Stimulated activated naive CD8-positive, alpha-beta T cell treated with anti-CD3 and anti-CD28 coated beads, Interleukin-15, Interleukin-2, amounts not matched to agents 100 ng/mL and 50 ng/mL, for 24 hours (primary cell): ENCODE measurements around the gene TMA7B.

ENCODE experiments used
- H3K27ac Mint-ChIP-seq: one replicate; pipeline ENCODE4 v1.8.0; 2021; ENCODE audit warnings: mild to moderate bottlenecking, mixed read lengths
- H3K27me3 Mint-ChIP-seq: one replicate; pipeline ENCODE4 v1.8.0; 2021; ENCODE audit warnings: mixed read lengths
- H3K36me3 Mint-ChIP-seq: one replicate; pipeline ENCODE4 v1.8.0; 2021; ENCODE audit warnings: low read depth, mixed read lengths
- H3K4me1 Mint-ChIP-seq: one replicate; pipeline ENCODE4 v1.8.0; 2021; ENCODE audit warnings: low read depth, mixed read lengths
- H3K4me3 Mint-ChIP-seq: one replicate; pipeline ENCODE4 v1.8.0; 2021; ENCODE audit warnings: mild to moderate bottlenecking, mixed read lengths
- H3K9me3 Mint-ChIP-seq: one replicate; pipeline ENCODE4 v1.8.0; 2021; ENCODE audit warnings: mixed read lengths

TMA7B gene

DNA sequence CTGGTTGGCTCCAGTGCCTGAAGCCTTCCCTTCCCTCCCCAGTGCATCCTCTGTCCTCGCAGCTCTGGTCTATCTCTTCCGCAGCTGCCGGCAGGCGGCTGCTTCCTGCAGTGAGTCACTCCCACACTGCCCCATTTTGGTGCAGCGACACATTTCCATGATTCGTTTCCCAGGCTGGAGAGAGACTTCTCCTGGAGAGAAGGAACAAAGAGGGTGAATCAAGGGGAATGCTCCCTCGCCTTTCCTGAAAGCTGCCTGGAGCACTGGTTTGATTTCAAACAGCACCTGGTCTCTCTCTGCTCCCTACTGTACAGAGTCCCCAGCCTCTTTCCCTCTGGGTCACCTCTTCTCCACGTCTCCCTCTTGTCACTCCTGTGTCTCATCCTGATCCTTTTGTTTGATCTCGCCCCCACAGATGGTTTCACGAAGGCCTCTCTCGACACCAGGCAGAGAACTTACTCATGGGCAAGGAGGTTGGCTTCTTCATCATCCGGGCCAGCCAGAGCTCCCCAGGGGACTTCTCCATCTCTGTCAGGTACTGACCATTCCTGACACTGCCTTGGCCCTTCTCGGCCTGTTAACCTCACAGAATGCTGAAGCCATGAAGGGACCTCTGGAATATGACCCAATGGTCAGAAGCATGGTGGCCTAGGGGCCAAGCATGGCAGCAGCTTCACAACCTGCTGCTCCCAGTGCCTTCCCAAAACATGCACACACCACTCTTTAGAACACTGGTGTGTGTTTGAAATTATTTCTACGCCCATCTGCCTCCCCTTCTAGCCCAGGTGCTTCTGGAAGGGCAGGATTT lies at the start of gene TMA7B:
Gene TMA7B, plus strand, starts transcription at position 758 of the 808 bp plus-strand sequence. CDS start 3,978 bp downstream, outside the sequence.
- peak within 1 kb of the TSS; percentile 51 for H3K4me3 Mint-ChIP-seq
- H3K27me3 Mint-ChIP-seq: no peaks in the 10 kb centered on the region
- peak within 1 kb of the TSS; percentile 82 for H3K27ac Mint-ChIP-seq
- no peaks in the 10 kb centered on the region for H3K9me3 Mint-ChIP-seq
- peaks cover 71% of the 10 kb centered on the region for H3K36me3 Mint-ChIP-seq
- H3K4me1 Mint-ChIP-seq: peaks cover 90% of the 10 kb centered on the region

DNA sequence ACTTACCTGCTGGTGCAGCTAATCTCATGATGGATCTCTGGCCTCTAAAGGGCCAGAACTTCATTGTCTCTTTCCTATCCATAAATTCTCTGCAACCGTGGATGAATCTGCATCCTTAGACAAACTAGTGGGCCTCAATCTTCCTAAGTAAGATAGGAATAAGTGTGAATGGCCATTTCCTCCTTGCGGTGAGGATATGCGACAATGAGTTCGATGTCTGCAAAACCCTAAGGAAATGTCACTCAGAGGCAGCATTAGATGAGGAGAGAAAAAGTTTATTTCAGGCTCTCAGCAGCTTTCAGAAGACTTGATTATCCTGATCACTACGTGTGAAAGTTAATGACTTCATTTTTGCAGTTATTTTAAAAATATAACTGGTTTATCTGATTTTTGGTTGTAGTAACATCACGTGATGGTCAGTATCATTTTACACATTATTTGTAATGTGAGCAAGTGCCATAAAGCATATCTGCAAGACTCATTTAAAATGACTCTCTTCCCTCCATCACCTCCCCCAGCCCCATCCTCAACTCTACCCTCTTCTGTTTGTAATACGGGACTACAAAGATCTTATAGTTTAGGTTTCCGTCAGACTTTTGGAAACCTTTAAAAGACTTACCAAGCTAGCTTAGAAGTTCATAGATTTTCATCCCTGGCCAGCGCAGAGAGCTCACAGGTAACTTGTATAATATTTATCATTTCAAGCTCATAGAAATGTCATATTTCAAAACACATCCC lies 49.2 kb upstream of the TMA7B start:
- Mint-ChIP-seq H3K9me3 (peaks cover 3% of the 10 kb centered on the region), H3K4me1 (peaks cover 95% of the 10 kb centered on the region), H3K27me3 (no peaks in the 10 kb centered on the region), H3K27ac (peak overlapping the region; percentile 98), H3K4me3 (peak overlapping the region; percentile 90), H3K36me3 (peaks cover 14% of the 10 kb centered on the region)

DNA sequence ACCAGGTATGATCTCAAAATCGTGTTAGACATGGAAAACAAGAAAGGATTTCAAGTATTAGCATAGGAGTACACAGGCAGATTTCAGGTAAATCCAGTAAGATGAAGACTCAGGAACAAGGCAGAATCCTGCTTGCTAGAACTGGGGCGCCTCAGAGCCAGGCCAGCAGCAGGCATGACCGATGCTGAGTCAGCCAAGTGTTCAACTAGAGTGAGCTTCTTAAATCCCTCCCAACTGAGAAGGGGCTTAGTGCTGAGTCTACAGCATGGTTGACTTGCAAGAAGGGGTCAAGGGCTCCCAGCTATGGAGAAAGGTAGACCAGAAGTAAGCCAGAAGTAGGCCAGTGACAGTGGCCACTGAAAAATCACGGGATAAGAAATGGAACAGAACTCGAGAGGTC lies 46.9 kb upstream of the TMA7B start:
- peak overlapping the region; percentile 98 for H3K27ac Mint-ChIP-seq
- peaks cover 3% of the 10 kb centered on the region for H3K9me3 Mint-ChIP-seq
- peaks cover 14% of the 10 kb centered on the region for H3K36me3 Mint-ChIP-seq
- H3K4me3 Mint-ChIP-seq: peak overlapping the region; percentile 90
- H3K27me3 Mint-ChIP-seq: no peaks in the 10 kb centered on the region
- peaks cover 100% of the 10 kb centered on the region for H3K4me1 Mint-ChIP-seq

DNA sequence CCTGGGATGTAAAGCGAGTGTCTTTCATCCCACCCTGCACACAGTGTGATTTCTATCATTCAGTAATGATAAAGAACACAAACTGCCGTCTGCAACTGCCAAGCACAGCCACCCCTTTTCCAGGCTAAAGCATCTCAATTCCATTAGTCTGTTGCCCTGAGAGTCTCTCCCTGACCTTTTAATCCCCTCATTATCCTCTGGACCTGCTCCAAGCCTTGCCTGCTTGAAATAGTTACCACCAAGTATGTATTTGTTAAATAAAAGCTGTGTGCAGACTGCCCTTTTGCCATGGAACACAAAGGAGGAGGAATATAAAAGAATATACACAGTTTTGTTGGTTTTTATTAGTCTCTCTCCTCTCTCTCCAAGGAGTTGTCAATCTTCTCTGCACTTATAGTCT lies 46.3 kb upstream of the TMA7B start:
- peaks cover 100% of the 10 kb centered on the region for H3K4me1 Mint-ChIP-seq

GRCh38 chr22:39914584-39914983 lies 45.6 kb upstream of the TMA7B start:
- peak overlapping the region; percentile 90 for H3K4me3 Mint-ChIP-seq
- H3K9me3 Mint-ChIP-seq: peaks cover 3% of the 10 kb centered on the region
- peak overlapping the region; percentile 98 for H3K27ac Mint-ChIP-seq
- H3K36me3 Mint-ChIP-seq: peaks cover 15% of the 10 kb centered on the region
- H3K27me3 Mint-ChIP-seq: no peaks in the 10 kb centered on the region
- H3K4me1 Mint-ChIP-seq: peaks cover 98% of the 10 kb centered on the region

More for the DNA sequence above, 46.3 kb upstream of the TMA7B start:
- no peaks in the 10 kb centered on the region for H3K27me3 Mint-ChIP-seq
- H3K36me3 Mint-ChIP-seq: peaks cover 14% of the 10 kb centered on the region
- H3K4me3 Mint-ChIP-seq: peak overlapping the region; percentile 90
- peak overlapping the region; percentile 98 for H3K27ac Mint-ChIP-seq
- peaks cover 3% of the 10 kb centered on the region for H3K9me3 Mint-ChIP-seq

- H3K4me3 Mint-ChIP-seq: peak overlapping the region; percentile 90
- peak overlapping the region; percentile 98 for H3K27ac Mint-ChIP-seq
- H3K4me1 Mint-ChIP-seq: peaks cover 98% of the 10 kb centered on the region
- H3K27me3 Mint-ChIP-seq: no peaks in the 10 kb centered on the region
- H3K36me3 Mint-ChIP-seq: peaks cover 8% of the 10 kb centered on the region
- H3K9me3 Mint-ChIP-seq: no peaks in the 10 kb centered on the region
These were observed 44.9 kb upstream of the TMA7B start for GRCh38 chr22:39915295-39915726.

DNA sequence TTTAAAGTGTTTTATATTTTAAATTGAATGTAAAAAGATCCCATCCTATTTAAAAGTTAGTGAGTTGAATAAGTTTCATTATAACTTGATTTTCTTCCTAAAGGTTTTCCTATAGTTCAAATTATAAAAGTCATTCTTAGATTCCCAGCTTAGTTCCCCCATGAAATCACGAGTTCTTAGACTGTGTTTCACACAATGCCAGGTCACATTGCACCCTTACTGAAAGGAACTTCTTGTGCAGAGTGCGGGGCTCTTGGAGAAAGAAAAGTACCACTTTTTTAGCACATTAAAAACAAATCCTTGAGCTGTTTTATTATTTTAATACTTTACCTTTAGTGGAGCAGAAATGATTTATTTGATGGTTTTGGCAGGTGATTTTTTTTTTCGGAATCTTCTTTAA lies 43.7 kb upstream of the TMA7B start:
- H3K27me3 Mint-ChIP-seq: no peaks in the 10 kb centered on the region
- peaks cover 8% of the 10 kb centered on the region for H3K36me3 Mint-ChIP-seq
- H3K4me1 Mint-ChIP-seq: peaks cover 98% of the 10 kb centered on the region
- no peaks in the 10 kb centered on the region for H3K9me3 Mint-ChIP-seq
- H3K27ac Mint-ChIP-seq: peak overlapping the region; percentile 98
- H3K4me3 Mint-ChIP-seq: peak overlapping the region; percentile 90

GRCh38 chr22:39917197-39917643 lies 43.0 kb upstream of the TMA7B start:
- no peaks in the 10 kb centered on the region for H3K27me3 Mint-ChIP-seq
- no peaks in the 10 kb centered on the region for H3K9me3 Mint-ChIP-seq
- H3K27ac Mint-ChIP-seq: peak overlapping the region; percentile 88
- peak overlapping the region; percentile 90 for H3K4me3 Mint-ChIP-seq
- H3K4me1 Mint-ChIP-seq: peaks cover 98% of the 10 kb centered on the region
- peaks cover 8% of the 10 kb centered on the region for H3K36me3 Mint-ChIP-seq

DNA sequence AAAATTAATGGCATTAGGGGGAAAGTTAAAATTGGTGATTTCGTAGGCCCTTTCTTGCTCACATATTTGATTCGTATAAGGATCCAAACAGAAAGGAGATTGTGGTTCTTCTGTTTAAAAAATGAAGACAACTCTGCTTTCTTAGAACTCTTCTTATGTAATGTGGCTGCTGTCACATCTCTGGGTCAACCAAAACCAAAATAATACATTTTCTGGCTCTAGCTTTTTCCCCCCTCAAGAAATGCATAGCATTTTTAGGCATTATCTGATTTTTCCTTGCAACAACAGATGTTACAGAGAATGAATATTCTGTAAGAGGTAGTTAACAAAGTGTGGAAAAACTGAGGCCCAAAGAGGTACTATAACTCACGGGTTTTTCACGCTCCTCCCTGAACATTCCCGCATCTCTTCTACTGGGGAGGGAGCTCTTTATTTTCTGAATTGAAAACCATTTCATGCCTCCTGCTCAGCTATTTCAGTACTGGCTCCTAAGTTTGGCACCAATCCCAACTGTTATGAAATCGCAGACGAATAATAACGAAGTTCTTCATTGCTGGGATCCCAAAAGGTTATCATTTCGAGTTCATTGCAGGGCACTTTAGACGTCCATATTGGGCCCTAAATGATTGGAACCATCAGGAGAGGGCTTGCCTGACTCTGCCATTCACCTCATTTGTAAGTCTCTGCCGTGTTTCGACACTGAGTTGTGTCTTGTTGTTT lies 42.3 kb upstream of the TMA7B start:
- H3K9me3 Mint-ChIP-seq: no peaks in the 10 kb centered on the region
- H3K27me3 Mint-ChIP-seq: no peaks in the 10 kb centered on the region
- peaks cover 8% of the 10 kb centered on the region for H3K36me3 Mint-ChIP-seq

GRCh38 chr22:39920134-39920743 lies 40.0 kb upstream of the TMA7B start:
- H3K4me1 Mint-ChIP-seq: peaks cover 98% of the 10 kb centered on the region
- H3K27me3 Mint-ChIP-seq: no peaks in the 10 kb centered on the region
- H3K27ac Mint-ChIP-seq: peak overlapping the region; percentile 90
- H3K36me3 Mint-ChIP-seq: peaks cover 7% of the 10 kb centered on the region
- H3K9me3 Mint-ChIP-seq: no peaks in the 10 kb centered on the region
- H3K4me3 Mint-ChIP-seq: peak overlapping the region; percentile 72

More for the DNA sequence above, 42.3 kb upstream of the TMA7B start:
- Mint-ChIP-seq H3K4me1 (peaks cover 98% of the 10 kb centered on the region), H3K27ac (peak overlapping the region; percentile 88), H3K4me3 (peak overlapping the region; percentile 90)

- Mint-ChIP-seq H3K4me1 (peaks cover 78% of the 10 kb centered on the region), H3K4me3 (no peak overlapping the region), H3K27ac (no peak overlapping the region)
These were observed 36.5 kb upstream of the TMA7B start for GRCh38 chr22:39923696-39924095.

DNA sequence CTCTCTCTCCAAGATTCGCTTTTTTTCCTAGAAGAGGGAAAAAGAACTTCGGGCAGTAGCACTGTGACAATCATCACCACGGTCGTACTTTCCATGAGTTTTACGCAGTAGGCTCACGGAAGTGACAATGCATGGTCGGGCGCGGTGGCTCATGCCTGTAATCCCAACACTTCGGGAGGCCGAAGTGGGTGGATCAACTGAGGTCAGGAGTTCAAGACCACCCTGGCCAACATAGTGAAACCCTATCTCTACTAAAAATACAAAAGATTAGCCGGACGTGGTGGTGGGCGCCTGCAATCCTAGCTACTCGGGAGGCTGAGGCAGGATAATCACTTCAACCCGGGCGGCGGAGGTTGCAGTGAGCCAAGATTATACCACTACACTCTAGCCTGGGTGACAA lies 35.9 kb upstream of the TMA7B start:
- Mint-ChIP-seq H3K4me1 (peaks cover 73% of the 10 kb centered on the region), H3K27ac (no peak overlapping the region), H3K27me3 (no peaks in the 10 kb centered on the region), H3K4me3 (no peak overlapping the region), H3K36me3 (peaks cover 9% of the 10 kb centered on the region), H3K9me3 (no peaks in the 10 kb centered on the region)

More at GRCh38 chr22:39923696-39924095, 36.5 kb upstream of the TMA7B start:
- peaks cover 10% of the 10 kb centered on the region for H3K36me3 Mint-ChIP-seq
- H3K27me3 Mint-ChIP-seq: no peaks in the 10 kb centered on the region
- no peaks in the 10 kb centered on the region for H3K9me3 Mint-ChIP-seq

- Mint-ChIP-seq H3K9me3 (no peaks in the 10 kb centered on the region), H3K36me3 (peaks cover 6% of the 10 kb centered on the region), H3K4me3 (no peak overlapping the region), H3K27me3 (no peaks in the 10 kb centered on the region), H3K27ac (no peak overlapping the region), H3K4me1 (peaks cover 63% of the 10 kb centered on the region)
These were observed 34.9 kb upstream of the TMA7B start for GRCh38 chr22:39925273-39925672.

DNA sequence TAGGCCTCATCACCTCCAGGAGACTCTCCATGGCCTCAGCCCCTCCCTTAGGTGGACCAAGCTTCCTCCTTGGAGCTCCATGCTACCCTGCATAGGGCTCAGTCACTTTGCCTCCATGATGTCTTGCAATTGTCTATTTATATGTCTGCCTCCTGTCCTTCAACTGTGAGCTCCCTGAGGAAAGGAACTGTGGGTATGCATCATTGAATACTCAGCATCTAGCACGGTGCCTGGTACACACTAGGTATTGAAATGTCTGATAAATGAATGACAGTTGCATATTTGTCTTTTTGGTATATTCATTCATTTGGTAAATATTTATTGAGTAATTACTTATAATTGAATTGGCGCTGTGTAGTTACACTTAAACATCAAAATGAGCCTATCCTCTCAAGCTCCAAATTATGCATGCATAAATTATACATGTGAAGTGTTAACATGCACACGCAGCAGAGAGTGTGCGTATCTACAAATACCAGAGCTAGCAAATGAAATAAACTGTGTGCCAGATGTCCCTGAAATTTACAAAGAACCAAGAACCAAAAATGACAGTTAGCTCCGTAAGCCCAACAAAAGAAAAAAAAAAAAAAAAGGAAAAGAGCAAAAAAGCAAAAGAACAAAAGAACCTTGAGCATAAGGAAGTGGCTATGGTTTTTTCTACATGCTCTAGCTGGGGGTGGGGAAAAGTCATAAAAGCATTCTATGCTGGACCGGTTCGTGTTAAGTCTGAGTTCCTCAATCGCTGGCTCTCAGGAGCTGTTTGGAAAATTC lies 34.1 kb upstream of the TMA7B start:
- peaks cover 55% of the 10 kb centered on the region for H3K4me1 Mint-ChIP-seq
- H3K27ac Mint-ChIP-seq: no peak overlapping the region
- H3K36me3 Mint-ChIP-seq: peaks cover 6% of the 10 kb centered on the region

More for the DNA sequence above, 34.1 kb upstream of the TMA7B start:
- Mint-ChIP-seq H3K9me3 (no peaks in the 10 kb centered on the region), H3K27me3 (no peaks in the 10 kb centered on the region), H3K4me3 (no peak overlapping the region)
